Cardiac muscle cell (in vitro differentiated cells and primary cell): Measurements from ENCODE around the gene MAJIN. TPM values are rescaled to one million over a fixed set of nuclear protein-coding genes. Genes with fewer than 3 reads are reported as not detected.

Experiments used
- DNase-seq, 2 donors: peaks; one replicate each; pipeline versions ENCODE4 v3.0.0 to v3.0.0-alpha.2; 2010 to 2017; ENCODE audit warnings: low read depth in 1 of 2, low spot score in 1 of 2
- H3K27ac ChIP-seq: fragments of 200-600 bp; sonication (generic); 2 replicates; pipeline ENCODE4 v1.5.1; 2016
- H3K27me3 ChIP-seq: fragments of 200-600 bp; sonication (generic); 2 replicates; pipeline ENCODE4 v1.6.0; 2016; ENCODE audit warnings: control low read depth
- H3K36me3 ChIP-seq: fragments of 200-600 bp; sonication (generic); 2 replicates; pipeline ENCODE4 v1.5.1; 2016; ENCODE audit warnings: control low read depth
- H3K4me1 ChIP-seq: fragments of 200-600 bp; sonication (generic); 2 replicates; pipeline ENCODE4 v1.8.1; 2017; ENCODE audit warnings: low read depth, mild to moderate bottlenecking, mixed run types
- H3K4me3 ChIP-seq: fragments of 200-600 bp; sonication (generic); 2 replicates; pipeline ENCODE4 v1.5.1; 2016; ENCODE audit warnings: mild to moderate bottlenecking
- H3K9me3 ChIP-seq: fragments of 200-600 bp; sonication (generic); 2 replicates; pipeline ENCODE4 v1.5.1; 2017; ENCODE audit warnings: low read depth, mild to moderate bottlenecking, control low read depth
- polyA plus RNA-seq: library from polyadenylated mRNA; unstranded; fragments of >200 nt; fragmentation: Nextera tagmentation; extraction: Ambion mirVana; gene quantifications from 2 replicates; pipeline ENCODE4 v1.2.1, GENCODE V29; 2016
- total RNA-seq: library from RNA; depleted of rRNA; stranded (reverse); fragments of >200 nt; gene quantifications from 2 replicates; pipeline ENCODE4 v1.2.3, GENCODE V29; 2016
- TF ChIP-seq, protein P1 (sequence below): IDR thresholded peaks from 2 replicates; pipeline ENCODE4 v1.5.1; 2012; ENCODE audit warnings: low read depth, mild to moderate bottlenecking, low read length

MAJIN gene
- total and polyA plus RNA-seq, 2 experiments from 2014 or later: 0.06 TPM; not detected in 1

GRCh38 chr11:64903291-64903833 is 68.5 kb downstream of the MAJIN start:
- Histone ChIP-seq H3K9me3 (no peaks in the 10 kb centered on the region), H3K27ac (no peak overlapping the region), H3K27me3 (no peaks in the 10 kb centered on the region), H3K36me3 (peaks cover 51% of the 10 kb centered on the region), H3K4me3 (no peak overlapping the region), H3K4me1 (no peaks in the 10 kb centered on the region)
- TF ChIP-seq, protein P1, sequence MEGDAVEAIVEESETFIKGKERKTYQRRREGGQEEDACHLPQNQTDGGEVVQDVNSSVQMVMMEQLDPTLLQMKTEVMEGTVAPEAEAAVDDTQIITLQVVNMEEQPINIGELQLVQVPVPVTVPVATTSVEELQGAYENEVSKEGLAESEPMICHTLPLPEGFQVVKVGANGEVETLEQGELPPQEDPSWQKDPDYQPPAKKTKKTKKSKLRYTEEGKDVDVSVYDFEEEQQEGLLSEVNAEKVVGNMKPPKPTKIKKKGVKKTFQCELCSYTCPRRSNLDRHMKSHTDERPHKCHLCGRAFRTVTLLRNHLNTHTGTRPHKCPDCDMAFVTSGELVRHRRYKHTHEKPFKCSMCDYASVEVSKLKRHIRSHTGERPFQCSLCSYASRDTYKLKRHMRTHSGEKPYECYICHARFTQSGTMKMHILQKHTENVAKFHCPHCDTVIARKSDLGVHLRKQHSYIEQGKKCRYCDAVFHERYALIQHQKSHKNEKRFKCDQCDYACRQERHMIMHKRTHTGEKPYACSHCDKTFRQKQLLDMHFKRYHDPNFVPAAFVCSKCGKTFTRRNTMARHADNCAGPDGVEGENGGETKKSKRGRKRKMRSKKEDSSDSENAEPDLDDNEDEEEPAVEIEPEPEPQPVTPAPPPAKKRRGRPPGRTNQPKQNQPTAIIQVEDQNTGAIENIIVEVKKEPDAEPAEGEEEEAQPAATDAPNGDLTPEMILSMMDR: no peak
- no peak for DNase-seq

- TF ChIP-seq, protein P1: no peak
- no peaks in the 10 kb centered on the region for H3K9me3 ChIP-seq
- peaks cover 49% of the 10 kb centered on the region for H3K36me3 ChIP-seq
- DNase-seq: no peak
- H3K27ac ChIP-seq: no peak overlapping the region
- H3K4me3 ChIP-seq: no peak overlapping the region
- H3K4me1 ChIP-seq: no peaks in the 10 kb centered on the region
- no peaks in the 10 kb centered on the region for H3K27me3 ChIP-seq
Observed at GRCh38 chr11:64902102-64902900, 69.6 kb downstream of the MAJIN start.

DNA sequence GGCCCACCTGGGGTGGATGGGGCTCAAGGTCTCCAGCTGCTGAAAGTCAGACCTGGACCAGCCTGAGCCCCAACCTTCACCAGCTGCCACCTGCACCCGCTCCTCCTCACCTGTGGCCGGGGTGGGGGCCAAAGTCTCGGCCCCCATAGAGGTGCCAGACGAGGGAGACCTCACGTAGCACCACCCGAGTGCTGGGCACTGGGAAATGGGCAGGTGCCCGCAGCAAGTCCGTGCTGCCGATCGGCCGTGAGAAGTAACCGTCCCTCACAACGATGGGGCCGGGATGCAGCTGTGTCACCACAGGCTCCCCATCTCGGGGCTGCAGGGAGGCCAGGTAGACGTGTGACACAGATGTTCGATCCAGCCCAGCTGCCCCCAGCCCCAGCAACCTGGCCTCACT is 71.1 kb downstream of the MAJIN start:
- peaks cover 35% of the 10 kb centered on the region for H3K36me3 ChIP-seq
- no peak for DNase-seq

DNA sequence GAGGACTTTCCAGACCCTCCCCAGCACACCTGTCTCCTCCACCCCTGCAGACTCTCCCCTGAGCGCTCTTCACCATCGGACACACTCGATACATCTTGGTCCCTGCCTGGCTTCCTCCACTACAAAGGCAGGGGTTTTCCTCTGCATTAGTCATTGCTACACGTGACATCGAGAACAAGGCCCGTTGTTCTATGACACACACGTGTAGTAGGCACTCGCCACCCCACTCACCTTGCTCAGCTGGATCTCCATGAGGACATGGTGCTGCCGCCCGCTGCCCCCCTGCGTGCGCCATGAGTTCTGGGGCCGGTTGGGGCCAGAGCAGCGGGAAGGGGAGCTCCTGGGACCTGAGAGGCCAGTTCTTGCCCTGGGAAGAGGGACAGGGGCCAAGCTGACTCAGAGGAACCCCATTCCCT is 71.6 kb downstream of the MAJIN start:
- Histone ChIP-seq H3K36me3 (peaks cover 33% of the 10 kb centered on the region), H3K9me3 (no peaks in the 10 kb centered on the region), H3K4me1 (no peaks in the 10 kb centered on the region), H3K27me3 (no peaks in the 10 kb centered on the region), H3K27ac (no peak overlapping the region), H3K4me3 (no peak overlapping the region)
- no peak for DNase-seq
- TF ChIP-seq, protein P1: no peak

More for the DNA sequence above, 71.1 kb downstream of the MAJIN start:
- Histone ChIP-seq H3K4me3 (no peak overlapping the region), H3K9me3 (no peaks in the 10 kb centered on the region), H3K27ac (no peak overlapping the region), H3K4me1 (no peaks in the 10 kb centered on the region), H3K27me3 (no peaks in the 10 kb centered on the region)
- TF ChIP-seq, protein P1: no peak

- Histone ChIP-seq H3K4me1 (no peaks in the 10 kb centered on the region), H3K27me3 (no peaks in the 10 kb centered on the region), H3K36me3 (peaks cover 23% of the 10 kb centered on the region), H3K27ac (no peak overlapping the region), H3K4me3 (no peak overlapping the region), H3K9me3 (no peaks in the 10 kb centered on the region)
- TF ChIP-seq, protein P1: no peak
- no peak for DNase-seq
Observed at GRCh38 chr11:64898541-64898940, 73.4 kb downstream of the MAJIN start.
